GM19035 (cell line): ENCODE measurements around the gene GPR55.

Experiments used
- ATAC-seq: cut with Tn5 transposase; IDR thresholded peaks from one replicate; pipeline ENCODE4 v1.9.1; 2021; ENCODE audit not compliant: unreplicated experiment

GPR55 gene

DNA sequence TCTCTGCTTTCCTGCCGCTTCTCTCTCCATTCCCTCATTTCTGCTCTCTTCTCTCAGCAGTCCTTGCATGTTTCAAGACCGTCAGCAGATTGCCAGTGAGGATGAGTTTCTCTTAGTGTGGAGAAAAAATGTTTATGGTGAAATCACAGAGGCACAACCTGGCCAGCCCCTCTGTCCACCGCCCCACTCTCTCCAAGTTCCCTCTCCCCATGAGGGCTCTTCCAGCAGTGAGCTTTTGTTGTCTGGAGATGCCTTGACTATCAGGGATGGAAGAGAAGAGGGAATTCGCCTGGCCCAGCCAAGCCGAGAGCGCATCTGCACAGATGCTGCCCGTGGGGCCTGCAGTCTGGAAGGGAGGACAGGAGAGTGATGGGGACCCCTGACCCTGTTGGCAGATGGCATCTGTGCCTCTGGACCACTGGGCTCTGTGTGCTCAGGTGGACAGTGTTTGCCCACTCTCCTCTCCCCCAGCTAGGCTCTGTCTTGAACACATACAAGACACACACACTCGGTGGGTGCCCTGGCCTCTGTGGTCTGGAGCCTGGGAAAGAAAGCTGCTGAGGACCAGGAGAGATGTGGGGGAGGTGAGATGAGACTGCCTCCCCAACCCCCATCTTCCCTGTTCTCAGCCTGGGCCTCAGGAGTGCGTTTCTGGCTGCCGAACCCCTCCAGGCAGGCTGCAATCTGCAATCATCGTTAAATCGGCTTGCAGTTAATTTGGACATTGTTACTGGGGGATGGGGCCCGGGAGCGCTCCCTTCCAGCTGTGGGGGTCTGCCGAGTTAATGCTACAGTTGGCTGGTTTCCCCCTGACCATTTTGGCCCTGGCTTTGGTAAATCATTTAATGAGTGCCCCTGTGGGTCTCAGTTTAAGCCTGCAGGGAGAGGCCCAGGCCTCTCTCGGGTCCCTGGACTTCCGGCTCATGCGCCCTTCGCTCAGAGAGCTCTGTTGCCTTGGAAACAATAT is 55.8 kb downstream of the GPR55 start:
- ATAC-seq: no peak

DNA sequence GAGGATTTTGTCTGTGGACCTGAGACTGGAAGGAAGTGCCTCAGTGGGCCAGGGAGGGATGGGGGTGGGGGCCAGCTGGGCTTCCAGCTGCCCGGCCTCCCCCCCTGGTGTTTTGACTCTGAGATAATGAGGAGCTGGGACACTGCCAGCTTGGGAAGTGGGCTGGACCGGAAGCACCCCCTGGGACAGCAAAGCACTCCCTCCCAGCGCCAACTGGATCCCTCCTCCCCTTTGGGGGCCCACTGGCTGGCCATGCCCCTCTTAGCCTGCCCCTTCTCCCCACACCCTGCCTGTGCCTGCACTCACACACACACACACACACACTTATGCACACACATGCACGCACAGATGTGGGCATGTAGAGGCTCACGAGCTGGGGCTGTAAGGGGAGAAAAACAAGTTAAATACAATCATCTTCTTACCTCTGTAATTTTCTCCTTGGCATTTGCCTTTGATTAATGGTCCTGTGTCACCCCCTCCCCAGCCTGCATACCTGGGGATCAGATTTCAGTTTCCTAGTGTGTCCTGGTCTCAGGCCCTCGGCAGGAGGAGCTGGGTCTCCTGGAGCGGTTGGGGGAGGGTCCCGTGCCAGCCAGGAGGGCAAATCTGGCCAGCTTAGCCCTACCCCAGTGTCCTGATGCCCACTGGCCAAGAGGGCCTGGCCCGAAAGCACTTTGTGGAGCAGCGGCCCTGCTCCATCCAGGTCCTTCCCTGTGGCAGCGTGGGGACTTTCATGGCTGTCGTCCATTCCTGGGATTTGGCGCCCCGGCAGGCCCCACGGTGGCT is 56.7 kb downstream of the GPR55 start:
- ATAC-seq: no peak

DNA sequence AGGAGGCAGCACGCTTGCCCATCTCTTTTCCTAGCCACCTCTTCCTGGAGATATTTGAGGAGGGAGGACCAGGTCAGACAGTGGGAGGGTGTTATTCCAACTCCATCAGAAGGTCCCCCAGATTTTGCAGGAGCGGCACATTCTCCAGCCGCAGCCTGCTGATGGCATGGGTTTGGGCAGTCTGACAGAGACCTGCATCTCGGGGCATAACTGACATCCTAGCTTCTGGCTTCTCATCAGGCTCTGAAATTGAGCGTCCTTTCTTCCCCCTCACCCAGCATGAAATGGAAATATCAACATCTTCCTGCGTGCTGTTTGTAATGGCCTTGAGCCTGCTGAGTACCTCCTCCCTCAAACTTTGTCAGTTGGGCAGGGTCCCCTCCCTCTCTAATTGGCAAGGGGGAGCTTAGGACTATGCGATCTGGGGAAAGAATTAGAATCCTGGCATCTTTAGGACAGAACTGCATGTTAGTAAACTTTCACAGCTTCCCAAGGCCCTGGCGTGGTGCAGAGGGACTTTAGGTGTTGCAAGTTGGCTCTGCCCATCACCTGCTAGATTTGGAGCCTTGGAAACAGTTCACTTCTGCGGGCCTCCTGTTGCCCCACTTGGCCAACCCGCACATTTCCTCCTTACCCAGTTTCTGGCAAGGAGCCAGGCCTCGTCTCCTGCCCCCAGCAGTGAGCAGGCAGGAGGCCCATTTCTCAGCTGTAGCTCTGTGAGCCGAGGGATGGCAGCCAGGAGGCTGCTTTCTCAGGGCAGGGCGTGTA is 58.1 kb downstream of the GPR55 start:
- ATAC-seq: no peak

DNA sequence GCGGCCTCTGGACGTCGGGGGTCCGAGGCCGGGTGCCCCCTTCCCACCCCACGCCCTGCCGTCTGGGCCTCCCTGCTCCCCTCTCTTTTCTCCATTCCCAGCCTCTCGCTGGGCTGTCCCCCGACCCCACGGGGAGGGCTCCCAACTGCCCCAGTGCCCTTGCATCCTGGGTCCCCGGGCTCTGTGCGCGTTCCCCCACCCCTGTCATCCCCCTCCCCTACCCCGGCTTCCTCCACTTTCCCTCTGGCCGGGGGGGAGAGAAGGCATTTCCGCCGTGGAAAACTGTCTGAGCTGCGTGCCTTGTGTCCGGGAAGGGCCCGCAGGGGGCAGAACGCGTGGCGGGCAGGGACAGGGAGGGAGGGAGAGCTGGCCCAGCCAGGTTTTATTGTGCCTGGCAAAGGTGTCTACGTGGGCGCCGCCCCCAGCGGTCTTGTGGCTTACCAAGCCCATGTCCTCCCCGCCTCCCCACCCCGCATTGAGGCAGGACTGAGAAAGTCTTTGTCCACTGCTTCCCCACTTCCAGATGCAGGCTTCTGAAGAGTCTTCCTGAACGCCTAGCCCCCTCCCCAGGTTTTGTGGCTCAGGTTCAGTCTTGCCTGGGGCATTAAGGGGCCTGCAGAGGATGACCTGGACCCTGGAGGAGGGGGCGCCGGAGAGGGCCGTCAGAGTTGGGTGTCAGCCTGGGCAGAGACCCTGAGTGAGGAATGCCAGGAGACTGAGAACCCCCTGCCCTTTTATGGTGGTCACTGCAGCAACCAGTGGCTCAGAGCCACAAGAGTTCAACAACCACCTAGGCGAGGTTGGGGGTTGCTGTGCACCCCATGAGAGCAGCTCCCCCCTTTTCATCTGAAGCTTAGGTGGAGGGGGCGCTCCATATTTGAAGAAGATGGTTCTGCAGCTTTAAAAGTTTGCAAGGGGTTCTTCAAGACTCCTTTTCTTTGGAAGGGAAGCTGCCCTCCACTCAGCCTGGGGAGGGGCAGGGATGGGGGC is 59.0 kb downstream of the GPR55 start:
- no peak for ATAC-seq

DNA sequence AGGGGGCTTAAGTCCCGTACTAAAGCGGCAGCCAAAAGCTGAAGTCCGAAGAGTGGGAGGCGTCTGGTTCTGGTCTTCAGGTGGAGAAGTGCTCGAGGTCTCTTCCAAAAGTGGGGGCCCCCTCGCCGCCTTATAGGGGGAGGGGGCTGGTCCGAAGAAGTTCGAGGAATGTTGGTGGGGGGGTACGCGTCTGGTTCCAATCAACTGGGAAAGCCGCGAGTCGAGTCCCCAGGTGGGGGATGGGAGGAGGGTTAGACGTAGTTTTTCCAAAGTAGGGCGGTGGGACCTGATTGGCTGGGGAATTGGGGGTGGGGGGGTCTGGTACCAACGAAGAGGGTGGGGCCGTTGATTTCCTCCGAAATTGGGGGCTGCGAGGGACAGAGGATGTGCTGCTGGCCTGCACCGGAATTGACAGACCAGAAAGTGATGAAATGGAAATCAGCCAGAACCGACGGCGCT is 59.7 kb downstream of the GPR55 start:
- no peak for ATAC-seq

DNA sequence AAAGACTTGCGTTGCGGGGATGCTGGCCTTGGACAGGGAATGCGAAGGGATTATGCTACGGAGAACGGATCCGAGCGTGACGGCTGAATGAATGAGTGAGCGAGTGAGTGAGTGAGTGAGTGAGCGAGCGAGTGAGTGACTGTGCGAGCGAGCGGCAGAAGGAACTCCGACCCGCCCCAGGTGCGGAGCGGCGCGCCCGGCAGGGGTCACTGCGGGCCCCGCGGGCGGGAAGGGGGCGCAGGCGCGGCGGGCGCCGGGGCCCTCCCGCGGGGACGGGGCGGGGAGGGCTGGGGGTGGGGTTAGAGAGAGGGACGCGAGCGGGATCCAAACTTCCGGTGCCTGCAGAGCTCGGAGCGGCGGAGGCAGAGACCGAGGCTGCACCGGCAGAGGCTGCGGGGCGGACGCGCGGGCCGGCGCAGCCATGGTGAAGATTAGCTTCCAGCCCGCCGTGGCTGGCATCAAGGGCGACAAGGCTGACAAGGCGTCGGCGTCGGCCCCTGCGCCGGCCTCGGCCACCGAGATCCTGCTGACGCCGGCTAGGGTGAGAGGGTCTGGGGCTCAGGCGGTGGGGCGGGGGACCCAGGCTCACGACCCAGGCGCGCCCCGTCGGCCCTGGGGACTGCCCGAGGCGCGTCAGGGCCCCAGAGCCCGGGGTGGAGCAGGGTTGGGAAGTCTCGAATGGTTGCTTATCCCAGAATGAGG is 60.3 kb downstream of the GPR55 start, which contains the start of gene ITM2C:
ITM2C (plus strand) TSS at position 338 of the 702 bp plus-strand sequence; CDS start at position 422, 84 bp downstream.
- ATAC-seq: peak; percentile 70

DNA sequence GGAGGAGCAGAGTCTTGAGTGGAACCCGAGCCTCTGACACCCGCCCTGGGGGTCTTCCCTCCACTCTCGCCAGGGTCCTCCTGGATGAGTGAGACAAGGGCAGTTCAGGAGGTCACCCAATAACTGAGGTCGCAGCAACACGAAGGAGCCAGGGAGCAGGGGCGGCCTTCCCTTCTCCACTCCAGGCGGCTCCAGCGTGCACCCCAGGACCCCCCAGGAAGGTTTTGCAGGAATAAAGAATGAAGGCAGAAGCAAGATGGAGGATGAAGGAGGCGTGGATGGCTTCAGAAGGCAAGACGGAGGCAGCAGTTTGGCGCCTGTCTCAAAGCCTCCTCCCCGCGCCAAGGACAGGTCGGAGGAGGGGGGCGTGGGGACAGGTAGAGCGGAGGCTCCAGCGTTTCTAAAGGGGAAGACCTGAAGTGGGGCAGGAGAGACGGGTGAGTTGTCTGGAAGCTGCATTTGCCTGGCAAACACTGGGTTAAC is 60.9 kb downstream of the GPR55 start:
- ATAC-seq: no peak

DNA sequence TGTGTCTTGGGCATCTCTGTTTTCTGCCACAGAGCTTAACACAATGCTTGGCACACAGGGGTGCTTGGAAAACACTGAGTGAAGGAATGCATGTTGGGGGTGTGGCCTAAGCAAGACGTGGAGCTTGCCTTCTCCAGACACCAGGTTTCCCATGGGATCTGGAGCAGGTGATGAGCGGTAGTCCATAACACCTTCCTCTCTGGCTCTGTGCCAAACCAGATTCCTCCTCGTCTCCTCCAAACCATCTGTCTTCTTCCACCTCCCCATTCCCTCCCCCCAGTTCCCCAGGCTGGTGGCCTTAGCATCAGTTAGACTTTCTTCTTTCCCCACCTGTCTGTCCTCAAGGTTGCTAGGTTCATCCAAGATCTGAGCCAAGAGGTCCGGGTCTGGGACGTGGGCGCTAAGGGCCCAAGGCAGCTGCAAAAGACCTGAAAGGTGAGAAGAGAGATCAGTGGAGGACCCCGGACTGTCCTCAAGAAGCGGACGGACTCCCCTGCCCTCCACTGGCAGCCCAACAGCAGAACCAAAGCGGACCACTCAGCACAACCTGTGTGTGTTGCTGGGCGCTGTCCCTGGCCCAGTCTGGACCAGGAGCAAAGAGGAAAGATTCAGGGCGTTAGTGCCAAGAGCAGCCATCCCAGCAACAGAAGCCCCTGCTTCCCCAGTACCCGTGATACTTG is 61.5 kb downstream of the GPR55 start:
- ATAC-seq: no peak

DNA sequence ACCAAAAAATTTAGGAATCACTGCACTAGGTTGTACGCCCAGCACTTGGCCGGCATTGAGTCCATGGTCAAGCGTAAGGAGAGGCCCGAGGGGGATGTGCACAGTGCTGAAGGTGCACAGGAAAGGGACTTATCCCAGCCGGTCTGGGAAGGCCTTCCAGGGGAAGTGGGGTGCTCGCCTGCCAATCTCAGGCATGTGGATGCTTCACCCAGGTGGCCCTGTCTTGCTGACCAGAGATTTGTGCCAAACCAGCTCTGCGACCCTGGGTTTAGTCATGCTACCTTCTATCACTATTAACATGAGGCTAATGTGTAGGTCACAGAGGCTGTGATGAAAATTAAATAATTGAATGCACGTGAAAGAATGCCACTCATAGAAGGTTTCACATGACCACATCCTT is 62.0 kb downstream of the GPR55 start:
- no peak for ATAC-seq

DNA sequence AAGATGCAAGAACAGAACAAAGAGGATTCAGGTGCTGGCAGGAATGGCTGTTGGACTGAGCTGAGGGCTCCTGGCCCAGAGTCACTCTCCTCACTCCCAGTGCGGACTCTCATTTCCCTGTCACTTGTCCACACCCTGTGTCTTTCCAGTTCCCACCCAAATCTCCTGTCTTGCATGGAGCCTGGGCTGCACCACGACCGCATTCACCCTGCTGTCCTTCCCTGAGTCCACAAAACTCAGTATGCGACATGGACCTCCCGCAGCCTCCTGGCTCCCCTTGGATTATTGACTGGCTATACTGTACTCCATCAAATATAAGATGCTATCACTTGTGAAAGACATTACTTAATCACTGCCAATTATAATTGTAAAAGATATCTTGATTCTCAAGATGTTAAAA is 62.8 kb downstream of the GPR55 start:
- ATAC-seq: no peak

DNA sequence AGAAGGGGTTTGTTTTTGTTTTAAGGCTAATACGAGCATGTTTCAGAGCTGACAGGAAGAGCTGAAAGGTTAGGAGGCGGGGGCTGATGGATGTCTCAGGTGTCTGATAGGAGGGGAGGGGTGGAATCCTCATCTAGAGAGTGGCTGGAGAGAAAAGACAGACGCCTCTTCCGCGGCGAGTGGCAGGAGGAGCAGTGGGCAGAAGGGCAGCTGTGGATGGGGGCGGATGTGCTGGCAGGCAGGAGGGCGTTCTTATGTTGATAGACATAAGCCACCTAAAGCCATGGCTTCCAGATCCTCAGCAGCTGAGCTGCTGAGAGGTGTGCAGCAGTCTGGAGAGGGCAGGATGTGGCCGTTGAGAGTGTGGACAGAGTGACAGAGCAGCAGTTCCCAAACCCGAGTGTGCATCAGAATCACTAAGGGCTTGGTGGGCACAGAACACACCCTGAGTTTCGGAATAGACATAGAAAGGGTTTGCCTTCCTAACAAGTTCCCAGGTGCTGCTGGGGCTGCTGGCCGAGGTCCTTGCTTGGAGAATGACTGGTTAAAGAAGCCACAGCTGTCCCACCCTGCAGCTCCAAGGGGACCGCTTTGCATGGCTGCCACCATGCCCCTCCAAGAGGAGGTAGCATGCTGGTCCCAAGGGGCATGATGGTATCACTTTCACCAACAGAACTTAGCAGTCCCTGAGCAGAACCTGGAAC is 63.3 kb downstream of the GPR55 start:
- no peak for ATAC-seq
